C4-2B (cell line): Measurements from ENCODE around the gene TTC32.

Experiments used
- CTCF ChIP-seq: fragments of 450-650 bp; conservative IDR thresholded peaks from 2 replicates; pipeline ENCODE4 v1.5.1; 2017; ENCODE audit warnings: mild to moderate bottlenecking
- ZFX ChIP-seq: fragments of 450-650 bp; IDR thresholded peaks from 2 replicates; pipeline ENCODE4 v1.6.1; 2017

- TF ChIP-seq CTCF: no peak
- no peak for TF ChIP-seq ZFX
Measured at GRCh38 chr2:19897623-19898245, 4.0 kb downstream of the TTC32 start.
